SK-N-SH treated with all-trans-retinoic acid at 6 μM for 48 hours (cell line): ENCODE results near the gene PICK1.

Experiments used
- ATAC-seq: fragments of 200-7000 bp; cut with Tn5 transposase; 3 replicates; pipeline ENCODE4 v1.9.1; 2020; ENCODE audit warnings: mild to moderate bottlenecking, moderate library complexity
- ARNTL ChIP-seq: fragments of 450-650 bp; formaldehyde crosslinking; IDR thresholded peaks from 2 replicates; pipeline ENCODE4 v1.5.0; 2020; ENCODE audit warnings: low read depth, mild to moderate bottlenecking, moderate library complexity, borderline replicate concordance
- BACH2 ChIP-seq: fragments of 250-450 bp; sonication (Bioruptor Pico); IDR thresholded peaks from 2 replicates; pipeline ENCODE4 v1.9.0; 2021; ENCODE audit warnings: mild to moderate bottlenecking, borderline replicate concordance
- CREB5 ChIP-seq: fragments of 250-450 bp; sonication (Bioruptor Pico); IDR thresholded peaks from 2 replicates; pipeline ENCODE4 v1.5.1; 2020; ENCODE audit warnings: low read depth, mild to moderate bottlenecking, moderate library complexity
- CSDC2 ChIP-seq: fragments of 250-450 bp; sonication (Bioruptor Pico); IDR thresholded peaks from 2 replicates; pipeline ENCODE4 v1.5.0; 2020; ENCODE audit warnings: mild to moderate bottlenecking, moderate library complexity
- CSRNP3 ChIP-seq: fragments of 250-450 bp; sonication (Bioruptor Pico); IDR thresholded peaks from 2 replicates; pipeline ENCODE4 v1.5.1; 2021; ENCODE audit warnings: mild to moderate bottlenecking, moderate library complexity
- ESRRG ChIP-seq: fragments of 250-450 bp; sonication (Bioruptor Pico); IDR thresholded peaks from 2 replicates; pipeline ENCODE4 v1.6.1; 2021; ENCODE audit warnings: mild to moderate bottlenecking
- GLIS3 ChIP-seq: fragments of 250-450 bp; sonication (Bioruptor Pico); IDR thresholded peaks from 2 replicates; pipeline ENCODE4 v1.5.0; 2020; ENCODE audit warnings: mild to moderate bottlenecking, moderate library complexity
- ISL1 ChIP-seq: fragments of 250-450 bp; sonication (Bioruptor Pico); IDR thresholded peaks from 2 replicates; pipeline ENCODE4 v2.1.2; 2022; ENCODE audit warnings: mild to moderate bottlenecking, moderate library complexity
- OSR1 ChIP-seq: fragments of 250-450 bp; sonication (Bioruptor Pico); IDR thresholded peaks from 2 replicates; pipeline ENCODE4 v1.8.0; 2022; ENCODE audit warnings: moderate library complexity, mild to moderate bottlenecking, inconsistent platforms
- PATZ1 ChIP-seq: fragments of 250-450 bp; sonication (Bioruptor Pico); IDR thresholded peaks from 2 replicates; pipeline ENCODE4 v1.8.0; 2020; ENCODE audit warnings: mild to moderate bottlenecking, moderate library complexity, borderline replicate concordance
- POU6F1 ChIP-seq: fragments of 250-450 bp; sonication (Bioruptor Pico); IDR thresholded peaks from 2 replicates; pipeline ENCODE4 v1.8.0; 2021; ENCODE audit warnings: low read depth, mild to moderate bottlenecking, moderate library complexity, borderline replicate concordance
- PPARA ChIP-seq: fragments of 250-450 bp; sonication (Bioruptor Pico); IDR thresholded peaks from 2 replicates; pipeline ENCODE4 v1.5.0; 2020; ENCODE audit warnings: mild to moderate bottlenecking, borderline replicate concordance
- SNAI2 ChIP-seq: fragments of 250-450 bp; sonication (Bioruptor Pico); IDR thresholded peaks from 2 replicates; pipeline ENCODE4 v1.5.0; 2020; ENCODE audit warnings: mild to moderate bottlenecking, moderate library complexity
- TCF4 ChIP-seq: fragments of 250-450 bp; sonication (Bioruptor Pico); IDR thresholded peaks from 2 replicates; pipeline ENCODE4 v1.8.0; 2021; ENCODE audit warnings: mild to moderate bottlenecking, moderate library complexity, borderline replicate concordance
- TSHZ2 ChIP-seq: fragments of 250-450 bp; sonication (Bioruptor Pico); IDR thresholded peaks from 2 replicates; pipeline ENCODE4 v1.5.0; 2020; ENCODE audit warnings: mild to moderate bottlenecking, moderate library complexity
- ZC3H10 ChIP-seq: fragments of 250-450 bp; sonication (Bioruptor Pico); IDR thresholded peaks from 2 replicates; pipeline ENCODE4 v1.5.1; 2021; ENCODE audit warnings: mild to moderate bottlenecking, moderate library complexity
- ZFP3 ChIP-seq: fragments of 250-450 bp; sonication (Bioruptor Pico); IDR thresholded peaks from 2 replicates; pipeline ENCODE4 v1.5.0; 2020; ENCODE audit warnings: mild to moderate bottlenecking, moderate library complexity
- ZFP30 ChIP-seq: fragments of 450-650 bp; formaldehyde crosslinking; IDR thresholded peaks from 2 replicates; pipeline ENCODE4 v1.5.0; 2022; ENCODE audit warnings: mild to moderate bottlenecking, moderate library complexity
- ZNF565 ChIP-seq: fragments of 450-650 bp; formaldehyde crosslinking; conservative IDR thresholded peaks from 2 replicates; pipeline ENCODE4 v1.5.0; 2020; ENCODE audit warnings: low read depth, mild to moderate bottlenecking, moderate library complexity
- ZNF70 ChIP-seq: fragments of 450-650 bp; formaldehyde crosslinking; IDR thresholded peaks from 2 replicates; pipeline ENCODE4 v1.5.0; 2020; ENCODE audit warnings: mild to moderate bottlenecking, moderate library complexity
- ZNF8 ChIP-seq: fragments of 450-650 bp; formaldehyde crosslinking; IDR thresholded peaks from 2 replicates; pipeline ENCODE4 v1.5.0; 2020; ENCODE audit warnings: mild to moderate bottlenecking, moderate library complexity

The PICK1 gene

GRCh38 chr22:38073150-38074130 is 16.2 kb downstream of the PICK1 start:
- ATAC-seq, result no peak
- TF ChIP-seq OSR1 (CRISPR knock-in tag) (no peak), TSHZ2 (CRISPR knock-in tag) (no peak), CREB5 (CRISPR knock-in tag) (no peak), POU6F1 (CRISPR knock-in tag) (no peak), SNAI2 (CRISPR knock-in tag) (no peak), ARNTL (CRISPR knock-in tag) (no peak), ISL1 (CRISPR knock-in tag) (no peak), ZFP3 (CRISPR knock-in tag) (no peak), BACH2 (no peak), ESRRG (no peak), CSDC2 (no peak), ZNF70 (no peak), ZC3H10 (CRISPR knock-in tag) (no peak), PPARA (CRISPR knock-in tag) (no peak), ZNF565 (no peak)

GRCh38 chr22:38074181-38075104 is 17.2 kb downstream of the PICK1 start:
- no peak for ATAC-seq
- TF ChIP-seq ZFP30 (CRISPR knock-in tag) (no peak), GLIS3 (CRISPR knock-in tag) (no peak), ZNF8 (CRISPR knock-in tag) (no peak), ZFP3 (CRISPR knock-in tag) (no peak), TSHZ2 (CRISPR knock-in tag) (no peak), CSRNP3 (CRISPR knock-in tag) (no peak), ESRRG (no peak), POU6F1 (CRISPR knock-in tag) (no peak), PPARA (CRISPR knock-in tag) (no peak), OSR1 (CRISPR knock-in tag) (no peak), CREB5 (CRISPR knock-in tag) (no peak), BACH2 (no peak), PATZ1 (CRISPR knock-in tag) (no peak), TCF4 (CRISPR knock-in tag) (no peak), ISL1 (CRISPR knock-in tag) (no peak)
- TF ChIP-seq, all 23 proteins: peak for 0
